Small intestine (tissue), 7 donors: ENCODE measurements around the gene NDUFV1. TPM values are rescaled to one million over a fixed set of nuclear protein-coding genes. Genes with fewer than 3 reads are reported as not detected.
A peak's percentile ranks its signal among the peaks of the same experiment; 100 is the strongest.
"Not testable (repeated sequence)": the region's sequence is repeated elsewhere in the genome, so short reads cannot be mapped to it uniquely, and the experiment has no call there.

ENCODE experiments used
- DNase-seq, 2 donors: peaks; one replicate each; pipeline versions ENCODE4 v3.0.0 to v3.0.0-alpha.2; 2013
- FAIRE-seq: peaks from 2 replicates; lab custom pipeline; 2012; peaks lifted over from hg19 to GRCh38; lab: Jason Lieb, UNC
- H3K27ac ChIP-seq, 3 donors: one replicate each; pipeline ENCODE4 v1.5.1; 2013; ENCODE audit warnings: low read length in 2 of 3, mild to moderate bottlenecking in 2 of 3, control low read depth in 1 of 3, inconsistent platforms in 1 of 3, low read depth in 1 of 3, moderate library complexity in 1 of 3
- H3K27me3 ChIP-seq, 3 donors: one replicate each; pipeline ENCODE4 v1.6.1; 2013; ENCODE audit warnings: low read length in 3 of 3, inconsistent platforms in 1 of 3; ENCODE audit not compliant: control insufficient read depth in 3 of 3, insufficient read depth in 3 of 3
- H3K36me3 ChIP-seq, 3 donors: one replicate each; pipeline ENCODE4 v1.6.1; 2013; ENCODE audit warnings: low read length in 3 of 3, inconsistent platforms in 1 of 3, low read depth in 1 of 3, mild to moderate bottlenecking in 1 of 3, moderate library complexity in 1 of 3; ENCODE audit not compliant: control insufficient read depth in 3 of 3, insufficient read depth in 2 of 3
- H3K4me1 ChIP-seq, 3 donors: one replicate each; pipeline ENCODE4 v1.6.1; 2013; ENCODE audit warnings: low read length in 2 of 3, inconsistent platforms in 1 of 3, low read depth in 1 of 3, mild to moderate bottlenecking in 1 of 3, moderate library complexity in 1 of 3; ENCODE audit not compliant: control insufficient read depth in 3 of 3, insufficient read depth in 2 of 3
- H3K4me3 ChIP-seq, 3 donors: one replicate each; pipeline ENCODE4 v1.5.1; 2013; ENCODE audit warnings: low read length in 3 of 3, control low read depth in 1 of 3, inconsistent platforms in 1 of 3, low read depth in 1 of 3, mild to moderate bottlenecking in 1 of 3, moderate library complexity in 1 of 3
- H3K9me3 ChIP-seq, 2 donors: one replicate each; pipeline ENCODE4 v1.6.1; 2013; ENCODE audit warnings: low read depth in 1 of 2, low read length in 1 of 2; ENCODE audit not compliant: control insufficient read depth in 2 of 2, insufficient read depth in 1 of 2
- WGBS, 3 donors: extraction: QIAGEN DNeasy Blood & Tissue Kit; methylation state at CpG; one replicate each; pipeline ENCODE4 v1.1.7; 2013; 5-methylcytosine and 5-hydroxymethylcytosine counted together
- polyA plus RNA-seq, 4 donors: library from polyadenylated mRNA; stranded (reverse) in 3 of 4; unstranded in 1 of 4; fragments of 200-250 nt in 3 of 4; fragments of 120-200 nt in 1 of 4; gene quantifications; one replicate each; pipeline versions ENCODE4 v1.2.1 to v1.2.3, GENCODE V29; 2013
- donor health status: healthy with polysubstance abuse.
- donor health status: control.
- donor health status: control.
- donor health status: Bipolar disorder and iron deficiency.
- donor health status: healthy.

NDUFV1 gene
- polyA plus RNA-seq, 4 donors, result 170 to 361 (median 249) TPM

DNA sequence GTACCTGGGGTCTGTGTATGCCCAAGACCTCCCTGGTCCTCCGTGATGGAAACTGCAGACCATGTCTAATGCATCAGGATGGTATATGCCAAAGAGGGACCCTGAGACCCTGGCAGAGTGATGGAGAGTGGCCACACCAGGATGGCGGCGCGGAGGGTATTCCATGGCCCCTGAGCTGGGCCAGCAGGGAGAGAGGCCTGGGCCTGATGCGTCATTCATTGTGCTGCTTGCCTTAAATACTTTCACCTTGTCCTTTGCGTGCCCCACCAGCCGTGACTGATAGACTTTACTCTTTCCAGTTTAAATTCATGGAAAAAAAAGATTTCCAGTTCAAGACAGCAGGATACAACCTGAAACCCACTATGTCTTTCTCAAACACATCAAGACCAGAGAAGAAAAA is 5.6 kb upstream of the NDUFV1 start:
- no peak overlapping the region for H3K4me3 ChIP-seq
- no peaks in the 10 kb centered on the region for H3K27me3 ChIP-seq
- WGBS, 3 donors, result 87 to 96% (median 95%) methylated on average over 7 of the region's 7 CpGs
- DNase-seq, result no peak
- H3K27ac ChIP-seq, result no peak overlapping the region
- H3K4me1 ChIP-seq, result no peaks in the 10 kb centered on the region
- H3K9me3 ChIP-seq, result peaks cover 0 to 11% of the 10 kb centered on the region in 2 donors
- no peaks in the 10 kb centered on the region for H3K36me3 ChIP-seq
- no peak for FAIRE-seq

- H3K27me3 ChIP-seq, H3K9me3 ChIP-seq, H3K4me3 ChIP-seq, H3K4me1 ChIP-seq, H3K36me3 ChIP-seq, H3K27ac ChIP-seq, FAIRE-seq, DNase-seq: not testable (repeated sequence)
- 60 to 74% (median 63%) methylated on average over 2 of the region's 4 CpGs for WGBS, 3 donors
Measured at GRCh38 chr11:67604119-67604518, 2.6 kb upstream of the NDUFV1 start.

GRCh38 chr11:67604815-67605214 is 1.9 kb upstream of the NDUFV1 start:
- no peak for DNase-seq
- Histone ChIP-seq H3K4me3 (no peak overlapping the region), H3K36me3 (peaks cover 0 to 14% (median 6%) of the 10 kb centered on the region in 3 donors), H3K27ac (no peak overlapping the region), H3K4me1 (peaks cover 0 to 8% (median 0%) of the 10 kb centered on the region in 3 donors), H3K27me3 (no peaks in the 10 kb centered on the region), H3K9me3 (peaks cover 0 to 6% of the 10 kb centered on the region in 2 donors)
- WGBS, 3 donors, result 87 to 95% (median 95%) methylated on average over 2 of the region's 2 CpGs
- no peak for FAIRE-seq

DNA sequence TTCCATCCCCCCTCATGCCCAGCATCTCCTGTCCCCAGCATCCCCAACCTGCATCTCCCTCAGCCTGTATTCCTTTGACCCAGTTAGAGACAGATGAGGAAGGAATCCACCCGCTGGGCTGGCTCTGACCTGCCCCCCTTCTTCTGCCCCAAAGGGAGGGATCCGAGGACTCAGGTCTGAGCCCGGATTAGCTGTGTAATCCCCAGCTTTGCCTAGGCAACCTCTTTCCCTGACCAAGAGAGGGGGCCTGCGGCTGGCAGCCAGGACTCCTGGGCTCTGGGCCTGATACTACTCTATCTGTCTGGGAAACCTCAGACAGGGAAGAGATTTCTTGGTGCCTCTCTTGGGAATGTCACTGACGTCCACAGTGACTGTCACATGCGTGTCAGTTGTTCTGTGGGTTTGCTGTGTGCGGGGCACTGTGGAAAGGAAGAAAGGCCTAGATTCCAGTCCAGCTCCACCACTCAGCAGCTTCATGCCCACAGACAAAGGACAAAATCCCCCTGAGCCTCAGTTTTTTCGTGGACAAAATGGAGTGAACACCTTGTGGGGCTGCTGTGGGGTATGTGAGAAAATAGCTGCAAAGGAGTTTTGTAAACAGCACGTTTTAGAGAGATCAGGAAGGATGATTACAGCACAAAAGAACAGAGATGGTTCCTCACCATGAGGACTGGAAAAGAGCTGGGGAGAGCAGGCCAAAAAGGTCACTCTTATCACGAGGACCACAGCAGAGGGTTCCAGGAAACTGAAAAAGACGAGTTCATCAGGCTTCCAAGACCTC is 1.3 kb upstream of the NDUFV1 start:
- peaks cover 0 to 18% (median 6%) of the 10 kb centered on the region in 3 donors for H3K36me3 ChIP-seq
- no peak overlapping the region for H3K4me3 ChIP-seq
- no peak for DNase-seq
- H3K4me1 ChIP-seq, result peaks cover 0 to 8% (median 0%) of the 10 kb centered on the region in 3 donors
- H3K27ac ChIP-seq, result no peak overlapping the region
- 58 to 71% (median 65%) methylated on average over 11 of the region's 11 CpGs for WGBS, 3 donors
- peaks cover 0 to 6% of the 10 kb centered on the region in 2 donors for H3K9me3 ChIP-seq
- no peaks in the 10 kb centered on the region for H3K27me3 ChIP-seq
- no peak for FAIRE-seq

GRCh38 chr11:67606093-67606491 is 644 bp upstream of the NDUFV1 start:
- WGBS, 3 donors, result 29 to 42% (median 34%) methylated on average over 17 of the region's 17 CpGs
- no peak for FAIRE-seq
- H3K4me3 ChIP-seq, result peak overlapping the region; percentile 33 to 95 (median 78)

DNA sequence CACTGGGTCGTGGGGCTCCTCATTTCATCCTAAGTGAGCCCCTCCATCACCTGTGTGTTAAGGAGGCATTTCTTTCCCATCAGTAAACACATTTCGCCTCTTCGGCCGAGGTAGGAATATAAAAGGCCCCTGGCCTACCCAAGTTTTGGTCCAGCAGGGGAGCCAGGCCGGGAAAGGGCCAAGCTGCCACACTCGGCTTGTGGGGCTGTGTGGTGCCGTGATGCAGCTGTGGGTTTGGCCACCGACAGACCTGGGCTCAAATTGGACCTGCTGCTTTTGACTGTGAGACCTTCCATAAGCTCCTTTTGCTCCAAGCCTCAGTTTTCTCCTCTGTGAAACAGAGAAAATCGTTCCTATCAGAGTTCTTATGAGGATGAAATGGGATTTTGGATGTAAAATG is 771 bp downstream of the NDUFV1 start:
- Histone ChIP-seq H3K4me3 (peak overlapping the region; percentile 78 to 95 (median 95)), H3K9me3 (peaks cover 0 to 4% of the 10 kb centered on the region in 2 donors), H3K36me3 (peaks cover 0 to 39% (median 16%) of the 10 kb centered on the region in 3 donors), H3K4me1 (peaks cover 0 to 8% (median 0%) of the 10 kb centered on the region in 3 donors), H3K27ac (peak overlapping the region in 2 of 3 donors; percentile 76 to 91), H3K27me3 (no peaks in the 10 kb centered on the region)
- DNase-seq (no peak), FAIRE-seq (no peak)
- WGBS, 3 donors, result 17 to 46% (median 26%) methylated on average over 9 of the region's 9 CpGs

More at GRCh38 chr11:67606093-67606491, 644 bp upstream of the NDUFV1 start:
- no peaks in the 10 kb centered on the region for H3K27me3 ChIP-seq
- no peak for DNase-seq
- H3K9me3 ChIP-seq, result peaks cover 0 to 6% of the 10 kb centered on the region in 2 donors
- peaks cover 0 to 25% (median 8%) of the 10 kb centered on the region in 3 donors for H3K36me3 ChIP-seq
- H3K4me1 ChIP-seq, result peaks cover 0 to 8% (median 0%) of the 10 kb centered on the region in 3 donors
- H3K27ac ChIP-seq, result peak overlapping the region in 1 of 3 donors; percentile 13

GRCh38 chr11:67608486-67608885 is 1.8 kb downstream of the NDUFV1 start:
- whole genome bisulfite sequencing, 3 donors, result 91 to 95% (median 93%) methylated on average over 8 of the region's 8 CpGs
- no peak overlapping the region for H3K27ac ChIP-seq
- no peak overlapping the region for H3K4me3 ChIP-seq
- FAIRE-seq (no peak), DNase-seq (no peak)
- H3K4me1 ChIP-seq, result peaks cover 0 to 8% (median 0%) of the 10 kb centered on the region in 3 donors
- no peaks in the 10 kb centered on the region for H3K27me3 ChIP-seq
- no peaks in the 10 kb centered on the region for H3K9me3 ChIP-seq
- peaks cover 0 to 49% (median 16%) of the 10 kb centered on the region in 3 donors for H3K36me3 ChIP-seq

GRCh38 chr11:67609316-67609715 is 2.6 kb downstream of the NDUFV1 start:
- H3K36me3 ChIP-seq, result peaks cover 0 to 51% (median 16%) of the 10 kb centered on the region in 3 donors
- 88 to 95% (median 93%) methylated on average over 10 of the region's 10 CpGs for WGBS, 3 donors
- DNase-seq (no peak), FAIRE-seq (no peak)
- H3K9me3 ChIP-seq, result no peaks in the 10 kb centered on the region
- no peaks in the 10 kb centered on the region for H3K27me3 ChIP-seq
- no peak overlapping the region for H3K27ac ChIP-seq
- H3K4me3 ChIP-seq, result no peak overlapping the region
- peaks cover 0 to 14% (median 0%) of the 10 kb centered on the region in 3 donors for H3K4me1 ChIP-seq
